ENCODE results near the gene ATG7. TPM values are rescaled to one million over a fixed set of nuclear protein-coding genes. Genes with fewer than 3 reads are reported as not detected.

Gene ATG7
- polyA plus RNA-seq, 2 of the 4 experiments (the other 2 are of a cell fraction) = 27.2 to 41.2 TPM

DNA sequence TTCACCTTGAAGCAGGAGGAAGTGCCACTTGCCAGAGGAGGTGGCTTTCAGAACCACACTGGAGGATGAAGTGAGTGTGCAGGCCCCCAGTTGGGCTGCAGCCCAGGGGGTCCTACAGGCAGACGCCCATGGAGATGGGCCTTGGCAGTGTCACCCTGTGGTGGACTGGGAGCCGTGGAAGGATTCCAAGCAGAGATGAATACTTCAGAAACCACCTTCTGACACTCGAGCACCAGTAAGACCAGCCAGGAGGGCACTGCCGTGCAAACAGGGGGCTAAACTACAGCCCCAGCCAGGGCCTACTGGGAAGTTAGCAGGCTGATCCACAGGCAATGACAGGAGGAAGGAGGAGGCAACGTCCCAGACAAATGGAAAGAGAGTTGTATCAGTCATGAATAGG lies 316.1 kb downstream of the ATG7 start:
- WGBS (ENCODE audit: missing lambda C conversion rate) = 89% methylated on average over 5 of the region's 5 CpGs
- ATAC-seq (no peak), DNase-seq (ENCODE audit: low read depth in 1 of 2, low spot score in 1 of 2) (no peak), FAIRE-seq (no peak)
- ChIA-PET POLR2A (no interaction called here), CTCF (interaction anchor here (0.9 to 1.3 kb wide), 2 partner anchors 9 to 14 kb away, joined by 3 read pairs; no protein-coding TSS in a partner anchor)
- Histone ChIP-seq H3K9me3 (no peaks in the 10 kb centered on the region), H3K4me1 (peaks cover 19% of the 10 kb centered on the region; the same call in 2 of the 3 replicates), H3K4me3 (no peak overlapping the region), H3K4me2 (no peak overlapping the region), H3K27ac (no peak overlapping the region)
- no peak for TF ChIP-seq ZNF302 (CRISPR knock-in tag; IDR thresholded peaks at IDR 0.05)
- TF ChIP-seq HEYL (CRISPR knock-in tag; IDR thresholded peaks at IDR 0.05) = no peak
- TF ChIP-seq SMC3 (IDR thresholded peaks at IDR 0.05) = no peak
- TF ChIP-seq NPAS2 (CRISPR knock-in tag; IDR thresholded peaks at IDR 0.05; ENCODE audit: borderline replicate concordance) = no peak
- TF ChIP-seq KDM5A (IDR thresholded peaks at IDR 0.05) = no peak
- no peak for TF ChIP-seq CEBPB (IDR thresholded peaks at IDR 0.05)
- no peak for TF ChIP-seq TP53 (CRISPR knock-in tag; IDR thresholded peaks at IDR 0.05)
- no peak for TF ChIP-seq ZSCAN20 (CRISPR knock-in tag; IDR thresholded peaks at IDR 0.05)
- TF ChIP-seq RCOR1 (IDR thresholded peaks at IDR 0.05; ENCODE audit: low read depth, low read length) = no peak
- TF ChIP-seq GATA3 (IDR thresholded peaks at IDR 0.05; ENCODE audit: borderline replicate concordance) = no peak
- no peak for TF ChIP-seq MAZ (IDR thresholded peaks at IDR 0.05; ENCODE audit: borderline replicate concordance, low read depth, low read length)
- TF ChIP-seq HOXB5 (CRISPR knock-in tag; IDR thresholded peaks at IDR 0.05) = no peak
- TF ChIP-seq RAD21 (conservative IDR thresholded peaks at IDR 0.05 in 1 of 2, IDR thresholded peaks at IDR 0.05 in 1 of 2) = no peak
- TF ChIP-seq FOSB (CRISPR knock-in tag; IDR thresholded peaks at IDR 0.05) = no peak

DNA sequence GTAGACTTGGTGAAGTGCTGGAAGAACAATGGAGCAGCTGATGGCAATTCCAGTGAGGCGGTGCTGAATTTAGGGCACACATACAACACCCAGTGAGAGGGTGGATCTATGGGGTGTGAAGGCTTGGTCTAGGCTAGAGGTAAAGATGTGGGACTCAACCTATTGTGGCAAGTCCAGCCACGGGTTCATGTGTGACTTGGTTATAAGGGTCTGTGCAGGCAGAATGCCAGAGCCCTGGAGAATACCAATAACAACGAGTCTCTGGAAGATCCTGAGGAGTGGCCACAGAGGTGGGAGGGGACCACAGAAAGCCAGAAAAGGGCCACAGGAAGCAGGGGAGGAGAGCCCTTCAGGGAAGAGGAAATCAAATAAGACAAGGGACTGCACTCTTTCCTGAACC lies 316.6 kb downstream of the ATG7 start:
- no peak overlapping the region for H3K4me2 ChIP-seq
- H3K4me3 ChIP-seq = no peak overlapping the region
- DNase-seq (ENCODE audit: low read depth in 1 of 2, low spot score in 1 of 2) = no peak
- WGBS (ENCODE audit: missing lambda C conversion rate) = 60% methylated on average over 3 of the region's 3 CpGs
- TF ChIP-seq POLR2AphosphoS2 (conservative IDR thresholded peaks at IDR 0.05; ENCODE audit: low read length) (no peak), RFX5 (IDR thresholded peaks at IDR 0.05) (no peak), TFCP2L1 (CRISPR knock-in tag; IDR thresholded peaks at IDR 0.05) (no peak), RCOR1 (IDR thresholded peaks at IDR 0.05; ENCODE audit: low read depth, low read length) (no peak), CBX8 (IDR thresholded peaks at IDR 0.05) (no peak), GATA3 (IDR thresholded peaks at IDR 0.05; ENCODE audit: borderline replicate concordance) (no peak), RAD21 (conservative IDR thresholded peaks at IDR 0.05 in 1 of 2, IDR thresholded peaks at IDR 0.05 in 1 of 2) (no peak), EP300 (IDR thresholded peaks at IDR 0.05) (no peak)
- TF ChIP-seq, protein P1, sequence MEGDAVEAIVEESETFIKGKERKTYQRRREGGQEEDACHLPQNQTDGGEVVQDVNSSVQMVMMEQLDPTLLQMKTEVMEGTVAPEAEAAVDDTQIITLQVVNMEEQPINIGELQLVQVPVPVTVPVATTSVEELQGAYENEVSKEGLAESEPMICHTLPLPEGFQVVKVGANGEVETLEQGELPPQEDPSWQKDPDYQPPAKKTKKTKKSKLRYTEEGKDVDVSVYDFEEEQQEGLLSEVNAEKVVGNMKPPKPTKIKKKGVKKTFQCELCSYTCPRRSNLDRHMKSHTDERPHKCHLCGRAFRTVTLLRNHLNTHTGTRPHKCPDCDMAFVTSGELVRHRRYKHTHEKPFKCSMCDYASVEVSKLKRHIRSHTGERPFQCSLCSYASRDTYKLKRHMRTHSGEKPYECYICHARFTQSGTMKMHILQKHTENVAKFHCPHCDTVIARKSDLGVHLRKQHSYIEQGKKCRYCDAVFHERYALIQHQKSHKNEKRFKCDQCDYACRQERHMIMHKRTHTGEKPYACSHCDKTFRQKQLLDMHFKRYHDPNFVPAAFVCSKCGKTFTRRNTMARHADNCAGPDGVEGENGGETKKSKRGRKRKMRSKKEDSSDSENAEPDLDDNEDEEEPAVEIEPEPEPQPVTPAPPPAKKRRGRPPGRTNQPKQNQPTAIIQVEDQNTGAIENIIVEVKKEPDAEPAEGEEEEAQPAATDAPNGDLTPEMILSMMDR (IDR thresholded peaks at IDR 0.05) = no peak
- CTCF ChIA-PET = interaction anchor here (1.3 kb wide), 1 partner anchor 9 kb away, joined by 3 read pairs; no protein-coding TSS in a partner anchor
- H3K27ac ChIP-seq = no peak overlapping the region
- peaks cover 19% of the 10 kb centered on the region; the same call in 2 of the 3 replicates for H3K4me1 ChIP-seq
- FAIRE-seq = no peak
- ATAC-seq = no peak
- no peaks in the 10 kb centered on the region for H3K9me3 ChIP-seq
- POLR2A ChIA-PET = no interaction called here

DNA sequence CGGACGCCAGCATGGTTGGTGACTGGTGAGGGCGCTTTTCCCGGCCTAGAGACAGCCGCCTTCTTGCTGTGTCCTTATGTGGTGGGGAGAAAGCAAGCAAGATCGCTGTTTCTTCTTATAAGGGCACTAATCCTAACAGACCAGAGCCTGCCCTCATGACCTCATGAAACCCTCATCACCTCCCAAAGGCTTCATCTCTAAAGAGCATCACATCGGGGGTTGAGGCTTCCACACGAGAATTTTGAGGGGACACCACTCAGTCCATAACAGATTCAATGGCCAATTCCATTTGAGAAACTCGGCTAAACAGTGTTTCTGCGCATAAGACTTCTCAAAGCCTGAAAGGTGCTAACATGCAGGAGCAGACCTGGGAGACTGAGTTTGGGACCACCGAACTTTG lies 317.5 kb downstream of the ATG7 start:
- DNase-seq (ENCODE audit: low read depth in 1 of 2, low spot score in 1 of 2) = no peak
- no peak for ATAC-seq
- Histone ChIP-seq H3K4me2 (no peak overlapping the region), H3K4me1 (peaks cover 15% of the 10 kb centered on the region; the same call in 1 of the 3 replicates), H3K9me3 (no peaks in the 10 kb centered on the region), H3K4me3 (no peak overlapping the region), H3K27ac (no peak overlapping the region)
- POLR2A ChIA-PET = no interaction called here
- TF ChIP-seq FOSL2 (IDR thresholded peaks at IDR 0.05) = no peak
- no peak for TF ChIP-seq FOSL2 (CRISPR knock-in tag; IDR thresholded peaks at IDR 0.05)
- TF ChIP-seq EHF (CRISPR knock-in tag; IDR thresholded peaks at IDR 0.05) = no peak
- TF ChIP-seq FOXS1 (CRISPR knock-in tag; IDR thresholded peaks at IDR 0.05) = no peak
- no peak for TF ChIP-seq GATA3 (IDR thresholded peaks at IDR 0.05; ENCODE audit: borderline replicate concordance)
- no peak for TF ChIP-seq TP53 (CRISPR knock-in tag; IDR thresholded peaks at IDR 0.05)
- TF ChIP-seq, protein P2, sequence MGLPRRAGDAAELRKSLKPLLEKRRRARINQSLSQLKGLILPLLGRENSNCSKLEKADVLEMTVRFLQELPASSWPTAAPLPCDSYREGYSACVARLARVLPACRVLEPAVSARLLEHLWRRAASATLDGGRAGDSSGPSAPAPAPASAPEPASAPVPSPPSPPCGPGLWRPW (IDR thresholded peaks at IDR 0.05) = no peak
- no peak for TF ChIP-seq HOXA7 (CRISPR knock-in tag; IDR thresholded peaks at IDR 0.05)
- no peak for TF ChIP-seq CHD4 (IDR thresholded peaks at IDR 0.05; ENCODE audit: borderline replicate concordance)
- TF ChIP-seq ZNF302 (CRISPR knock-in tag; IDR thresholded peaks at IDR 0.05) = no peak
- 83% methylated on average over 11 of the region's 11 CpGs for WGBS (ENCODE audit: missing lambda C conversion rate)
- FAIRE-seq = no peak
- CTCF ChIA-PET = interaction anchor here (1.2 to 1.6 kb wide), 3 partner anchors 13 to 62 kb away, joined by 3 to 5 read pairs (median 4); no protein-coding TSS in a partner anchor

Measured in A549 (cell line).